Activated CD4-positive, CD25-positive, alpha-beta regulatory T cell (primary cell): Measurements from ENCODE around the gene MAS1L.
"Not testable (repeated sequence)": the region's sequence is repeated elsewhere in the genome, so short reads cannot be mapped to it uniquely, and the experiment has no call there.

ENCODE experiments used
- DNase-seq, 4 experiments: peaks; one replicate each; lab custom pipeline; 2025; lab: John Stamatoyannopoulos, UW

MAS1L gene

GRCh38 chr6:29483735-29484134, 4.0 kb downstream of the MAS1L start:
- DNase-seq: no peak

- no peak for DNase-seq
Observed at GRCh38 chr6:29483186-29483585, 4.6 kb downstream of the MAS1L start.

GRCh38 chr6:29479560-29479959, 8.2 kb downstream of the MAS1L start:
- no peak for DNase-seq

GRCh38 chr6:29478740-29479139, 9.0 kb downstream of the MAS1L start:
- DNase-seq: no peak

- no peak for DNase-seq
Observed at GRCh38 chr6:29477923-29478450, 9.8 kb downstream of the MAS1L start.

- no peak for DNase-seq
Observed at GRCh38 chr6:29474996-29475395, 12.8 kb downstream of the MAS1L start.

- DNase-seq: no peak
Observed at GRCh38 chr6:29466241-29466640, 21.5 kb downstream of the MAS1L start.

GRCh38 chr6:29465801-29466200, 22.0 kb downstream of the MAS1L start:
- DNase-seq: no peak

- no peak for DNase-seq
Observed at GRCh38 chr6:29465279-29465678, 22.5 kb downstream of the MAS1L start.

GRCh38 chr6:29462022-29462421, 25.7 kb downstream of the MAS1L start:
- DNase-seq: no peak

GRCh38 chr6:29461021-29461814, 26.5 kb downstream of the MAS1L start:
- DNase-seq: no peak

- no peak for DNase-seq
Observed at GRCh38 chr6:29456971-29457370, 30.8 kb downstream of the MAS1L start, which contains the start of the genes OR11A1 and OR2H1. Gene OR11A1 (minus strand): TSS chr6:29457071. CDS start chr6:29427641, 29,430 bp downstream. Gene OR2H1 (plus strand): TSS chr6:29457155. CDS start chr6:29461770, 4,615 bp downstream.

GRCh38 chr6:29451471-29452193, 36.1 kb downstream of the MAS1L start:
- no peak for DNase-seq

GRCh38 chr6:29447670-29448069, 40.1 kb downstream of the MAS1L start:
- DNase-seq: no peak

GRCh38 chr6:29444031-29444430, 43.7 kb downstream of the MAS1L start:
- not testable (repeated sequence) for DNase-seq

- DNase-seq: no peak
Observed at GRCh38 chr6:29442719-29443118, 45.0 kb downstream of the MAS1L start.

- no peak for DNase-seq
Observed at GRCh38 chr6:29439006-29439405, 48.8 kb downstream of the MAS1L start, which contains the start of gene OR10C1. Gene OR10C1 (plus strand): TSS chr6:29439306. CDS start chr6:29440016, 710 bp downstream.

- DNase-seq: not testable (repeated sequence)
Observed at GRCh38 chr6:29436730-29437129, 51.0 kb downstream of the MAS1L start.
